Neural progenitor cell (in vitro differentiated cells): ENCODE measurements around the gene TMEM30A. TPM values are rescaled to one million over a fixed set of nuclear protein-coding genes. Genes with fewer than 3 reads are reported as not detected.

Experiments
- DNase-seq: peaks from one replicate; pipeline ENCODE4 v3.0.0-alpha.2; 2016; ENCODE audit warnings: low spot score
- H2AFZ ChIP-seq: fragments of 200-600 bp; sonication (generic); replicated peaks from 2 replicates; pipeline ENCODE4 v1.6.1; 2016; ENCODE audit warnings: antibody characterized with exemption
- H3F3A ChIP-seq: fragments of 200-600 bp; sonication (generic); 2 replicates; pipeline ENCODE4 v1.6.1; 2016; ENCODE audit warnings: antibody characterized with exemption, low read depth
- H3K27ac ChIP-seq: fragments of 200-600 bp; sonication (generic); 2 replicates; pipeline ENCODE4 v1.5.1; 2016; ENCODE audit warnings: mild to moderate bottlenecking
- H3K27me3 ChIP-seq: fragments of 200-600 bp; sonication (generic); 2 replicates; pipeline ENCODE4 v1.6.1; 2016; ENCODE audit warnings: mild to moderate bottlenecking, moderate library complexity
- H3K36me3 ChIP-seq: fragments of 200-600 bp; sonication (generic); 2 replicates; pipeline ENCODE4 v1.5.1; 2016
- H3K4me1 ChIP-seq: fragments of 200-600 bp; sonication (generic); 2 replicates; pipeline ENCODE4 v1.6.1; 2016; ENCODE audit warnings: mixed run types
- H3K4me2 ChIP-seq: fragments of 200-600 bp; sonication (generic); 2 replicates; pipeline ENCODE4 v1.6.1; 2016
- H3K4me3 ChIP-seq: fragments of 200-600 bp; sonication (generic); 2 replicates; pipeline ENCODE4 v1.5.1; 2016
- H3K79me2 ChIP-seq: fragments of 200-600 bp; sonication (generic); 2 replicates; pipeline ENCODE4 v1.6.1; 2016; ENCODE audit warnings: low read depth
- H3K9ac ChIP-seq: fragments of 200-600 bp; sonication (generic); 2 replicates; pipeline ENCODE4 v1.6.1; 2016
- H3K9me3 ChIP-seq: fragments of 200-600 bp; sonication (generic); 2 replicates; pipeline ENCODE4 v1.5.1; 2016; ENCODE audit warnings: low read depth
- H4K20me1 ChIP-seq: fragments of 200-600 bp; sonication (generic); 2 replicates; pipeline ENCODE4 v1.6.1; 2016; ENCODE audit warnings: low read depth
- H3K27ac Mint-ChIP-seq: 3 replicates; pipeline ENCODE4 v1.8.0; 2021; ENCODE audit warnings: mixed read lengths
- H3K27me3 Mint-ChIP-seq: 2 replicates; pipeline ENCODE4 v1.8.0; 2022; ENCODE audit warnings: low read depth, mild to moderate bottlenecking, inconsistent platforms, moderate library complexity, mixed read lengths; ENCODE audit not compliant: insufficient read depth
- H3K36me3 Mint-ChIP-seq: 3 replicates; pipeline ENCODE4 v1.8.0; 2021; ENCODE audit warnings: mixed read lengths
- H3K4me1 Mint-ChIP-seq: 3 replicates; pipeline ENCODE4 v1.8.0; 2021; ENCODE audit warnings: mixed read lengths
- H3K4me3 Mint-ChIP-seq: 3 replicates; pipeline ENCODE4 v1.8.0; 2021; ENCODE audit warnings: mild to moderate bottlenecking, moderate library complexity, mixed read lengths
- H3K9me3 Mint-ChIP-seq: 3 replicates; pipeline ENCODE4 v1.8.0; 2020; ENCODE audit warnings: mixed read lengths
- CTCF ChIP-seq: fragments of 200-600 bp; sonication (generic); IDR thresholded peaks from 2 replicates; pipeline ENCODE4 v1.5.1; 2017; ENCODE audit warnings: antibody characterized with exemption, mild to moderate bottlenecking
- EZH2 ChIP-seq: fragments of 200-600 bp; sonication (generic); IDR thresholded peaks from 2 replicates; pipeline ENCODE4 v1.6.1; 2017; ENCODE audit warnings: antibody characterized with exemption, mild to moderate bottlenecking, moderate library complexity
- EZH2phosphoT487 ChIP-seq: fragments of 200-600 bp; sonication (generic); IDR thresholded peaks from 2 replicates; pipeline ENCODE4 v1.6.1; 2017; ENCODE audit warnings: antibody characterized with exemption
- total RNA-seq: library from RNA; depleted of rRNA; stranded (reverse); fragments of >200 nt; gene quantifications from 2 replicates; pipeline ENCODE4 v1.2.3, GENCODE V29; 2015; ENCODE audit warnings: low replicate concordance

TMEM30A gene
- total RNA-seq, 1 donor from 2014 or later = 86.0 TPM

DNA sequence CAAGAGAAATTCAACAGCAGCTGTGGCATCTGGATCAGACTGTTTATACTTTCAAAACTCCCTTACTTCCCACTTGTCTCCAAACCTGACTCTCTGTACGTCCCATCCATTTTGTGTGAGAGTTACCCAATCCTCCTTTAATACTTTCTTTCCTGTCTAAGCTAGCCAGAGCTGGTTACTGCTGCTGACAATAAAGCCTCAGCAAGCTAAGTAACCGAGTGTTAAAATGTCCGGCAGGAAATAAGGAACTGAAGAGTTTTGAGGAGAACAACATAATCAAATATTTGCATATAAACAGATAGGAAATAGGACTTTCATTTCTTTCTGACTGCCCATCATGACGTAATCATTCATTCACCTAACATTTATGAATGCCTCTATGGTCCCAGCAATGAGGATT, 11.6 kb downstream of the TMEM30A start:
- H3K9me3 Mint-ChIP-seq = no peaks in the 10 kb centered on the region
- no peaks in the 10 kb centered on the region for H3K9me3 ChIP-seq
- no peak for DNase-seq
- H3K27ac Mint-ChIP-seq = no peak overlapping the region
- no peaks in the 10 kb centered on the region for H3K4me1 Mint-ChIP-seq
- peaks cover 6% of the 10 kb centered on the region for H3K36me3 ChIP-seq
- peaks cover 99% of the 10 kb centered on the region for H3K79me2 ChIP-seq
- TF ChIP-seq EZH2 (no peak), EZH2phosphoT487 (no peak), CTCF (no peak)
- no peak overlapping the region for H3K4me3 ChIP-seq
- H3K36me3 Mint-ChIP-seq = peaks cover 24% of the 10 kb centered on the region
- no peaks in the 10 kb centered on the region for H3K27me3 Mint-ChIP-seq
- H4K20me1 ChIP-seq = peaks cover 6% of the 10 kb centered on the region
- no peak overlapping the region for H3K4me2 ChIP-seq
- H3K27me3 ChIP-seq = no peaks in the 10 kb centered on the region
- H3K4me3 Mint-ChIP-seq = no peak overlapping the region
- H3K27ac ChIP-seq = no peak overlapping the region
- peaks cover 7% of the 10 kb centered on the region for H3F3A ChIP-seq
- H3K9ac ChIP-seq = no peak overlapping the region
- H2AFZ ChIP-seq = no peak overlapping the region
- H3K4me1 ChIP-seq = peaks cover 10% of the 10 kb centered on the region

GRCh38 chr6:75272145-75272840, 12.3 kb downstream of the TMEM30A start:
- Histone ChIP-seq H3K9ac (no peak overlapping the region), H3F3A (peaks cover 14% of the 10 kb centered on the region), H4K20me1 (peaks cover 6% of the 10 kb centered on the region), H3K4me2 (no peak overlapping the region), H3K27ac (no peak overlapping the region), H2AFZ (no peak overlapping the region), H3K4me3 (no peak overlapping the region), H3K9me3 (no peaks in the 10 kb centered on the region), H3K79me2 (peaks cover 99% of the 10 kb centered on the region), H3K36me3 (peaks cover 6% of the 10 kb centered on the region), H3K4me1 (peaks cover 17% of the 10 kb centered on the region), H3K27me3 (no peaks in the 10 kb centered on the region)
- DNase-seq = no peak
- H3K4me1 Mint-ChIP-seq = no peaks in the 10 kb centered on the region
- no peak for TF ChIP-seq EZH2phosphoT487
- no peak overlapping the region for H3K4me3 Mint-ChIP-seq
- H3K36me3 Mint-ChIP-seq = peaks cover 24% of the 10 kb centered on the region
- H3K27ac Mint-ChIP-seq = no peak overlapping the region
- H3K27me3 Mint-ChIP-seq = no peaks in the 10 kb centered on the region
- H3K9me3 Mint-ChIP-seq = no peaks in the 10 kb centered on the region

DNA sequence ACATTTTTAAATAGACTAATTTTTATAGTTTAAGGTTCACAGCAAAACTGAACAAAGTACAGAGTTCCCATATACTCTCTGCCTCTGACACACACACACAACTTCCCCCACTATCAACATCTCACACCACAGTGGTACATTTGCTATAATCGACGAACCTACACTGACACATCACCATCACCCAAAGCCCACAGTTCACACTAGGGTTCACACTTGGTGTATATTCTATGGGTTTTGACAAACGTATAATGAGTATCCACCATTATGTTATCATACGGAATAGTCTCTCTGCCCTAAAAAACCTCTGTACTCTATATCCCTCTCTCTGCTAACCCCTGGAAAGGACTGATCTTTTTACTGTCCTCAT, 15.6 kb downstream of the TMEM30A start:
- H2AFZ ChIP-seq = no peak overlapping the region
- H3K9me3 ChIP-seq = no peaks in the 10 kb centered on the region
- H3K27me3 Mint-ChIP-seq = no peaks in the 10 kb centered on the region
- no peak overlapping the region for H3K27ac ChIP-seq
- peaks cover 15% of the 10 kb centered on the region for H3K36me3 Mint-ChIP-seq
- no peaks in the 10 kb centered on the region for H3K4me1 Mint-ChIP-seq
- H4K20me1 ChIP-seq = peaks cover 9% of the 10 kb centered on the region
- no peak overlapping the region for H3K9ac ChIP-seq
- no peaks in the 10 kb centered on the region for H3K27me3 ChIP-seq
- H3K79me2 ChIP-seq = peaks cover 93% of the 10 kb centered on the region
- DNase-seq = no peak
- H3K4me3 Mint-ChIP-seq = no peak overlapping the region
- H3F3A ChIP-seq = peaks cover 19% of the 10 kb centered on the region
- no peak overlapping the region for H3K4me3 ChIP-seq
- no peak for TF ChIP-seq CTCF
- TF ChIP-seq EZH2 = no peak
- TF ChIP-seq EZH2phosphoT487 = no peak
- H3K9me3 Mint-ChIP-seq = no peaks in the 10 kb centered on the region
- H3K27ac Mint-ChIP-seq = no peak overlapping the region
- no peak overlapping the region for H3K4me2 ChIP-seq
- H3K36me3 ChIP-seq = peaks cover 6% of the 10 kb centered on the region
- peaks cover 12% of the 10 kb centered on the region for H3K4me1 ChIP-seq
